GM12865 (cell line): Measurements from ENCODE around the gene TRPM4.

Experiments
- DNase-seq: peaks from one replicate; pipeline ENCODE4 v3.0.0; 2010; ENCODE audit warnings: low read depth
- H3K4me3 ChIP-seq: 2 replicates; pipeline ENCODE4 v1.5.1; 2011; ENCODE audit warnings: mild to moderate bottlenecking, low read depth, low read length, control low read depth
- CTCF ChIP-seq: IDR thresholded peaks from 2 replicates; pipeline ENCODE4 v1.5.1; 2011; ENCODE audit warnings: low read length, control low read depth, low read depth, inconsistent platforms; ENCODE audit not compliant: insufficient read depth; ENCODE audit errors: missing control alignments

TRPM4 gene

DNA sequence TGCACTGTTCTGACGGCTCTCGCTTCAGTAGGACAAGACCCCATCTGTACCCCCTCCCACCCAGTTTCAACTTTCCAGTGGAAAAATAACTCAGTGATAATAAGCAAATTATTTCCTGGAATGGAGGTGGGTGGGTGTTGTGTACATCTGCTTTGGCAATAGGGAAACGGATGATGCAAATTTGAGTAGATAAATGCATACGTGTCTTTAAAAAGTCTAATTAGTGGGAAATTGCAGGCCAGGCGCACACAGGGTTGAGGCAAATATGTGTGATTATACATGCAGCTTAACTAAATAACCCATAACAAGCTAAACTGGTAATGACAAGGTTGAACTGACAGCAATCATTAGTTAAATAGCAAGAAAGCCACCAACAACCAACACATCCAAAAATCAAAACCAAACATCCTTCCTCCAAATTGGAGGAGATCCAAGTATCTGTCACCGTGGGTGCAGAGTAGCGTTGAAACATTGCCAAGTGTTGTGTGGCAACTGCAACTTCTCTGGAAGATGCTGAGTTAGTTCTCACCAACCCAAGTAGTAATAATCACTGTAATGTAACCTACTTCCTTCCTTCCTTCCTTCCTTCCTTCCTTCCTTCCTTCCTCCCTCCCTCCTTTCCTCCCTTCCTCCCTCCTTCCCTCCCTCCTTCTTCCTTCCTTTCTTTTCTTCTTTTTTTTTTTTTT, 54.6 kb downstream of the TRPM4 start:
- H3K4me3 ChIP-seq = no peak overlapping the region
- no peak for TF ChIP-seq CTCF
- DNase-seq = no peak

DNA sequence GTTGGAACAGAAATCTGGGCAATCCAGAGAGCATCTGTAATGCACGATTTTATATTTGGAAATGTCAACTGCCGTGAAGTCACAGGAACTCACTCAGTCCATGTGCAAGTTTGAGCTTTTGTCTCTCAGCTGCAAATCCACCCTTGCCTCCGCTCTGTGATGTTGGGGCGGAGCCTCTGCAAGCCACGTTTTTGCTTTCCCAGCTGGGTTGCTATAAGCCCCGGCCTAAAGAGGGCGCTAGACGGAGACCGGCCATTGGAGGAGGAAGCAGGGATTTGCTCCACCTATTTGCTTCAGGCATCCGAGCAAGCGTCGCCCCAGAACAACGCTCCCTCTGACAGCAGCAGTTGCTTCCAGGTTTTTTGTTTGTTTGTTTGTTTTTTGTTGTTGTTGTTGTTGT, 56.2 kb downstream of the TRPM4 start:
- no peak overlapping the region for H3K4me3 ChIP-seq
- no peak for TF ChIP-seq CTCF
- no peak for DNase-seq

- DNase-seq = peak; percentile 82
- TF ChIP-seq CTCF = no peak
- H3K4me3 ChIP-seq = no peak overlapping the region
Observed at GRCh38 chr19:49214701-49215100, 57.1 kb downstream of the TRPM4 start.

- no peak overlapping the region for H3K4me3 ChIP-seq
- TF ChIP-seq CTCF = no peak
- no peak for DNase-seq
Observed at GRCh38 chr19:49216071-49216470, 58.5 kb downstream of the TRPM4 start.

DNA sequence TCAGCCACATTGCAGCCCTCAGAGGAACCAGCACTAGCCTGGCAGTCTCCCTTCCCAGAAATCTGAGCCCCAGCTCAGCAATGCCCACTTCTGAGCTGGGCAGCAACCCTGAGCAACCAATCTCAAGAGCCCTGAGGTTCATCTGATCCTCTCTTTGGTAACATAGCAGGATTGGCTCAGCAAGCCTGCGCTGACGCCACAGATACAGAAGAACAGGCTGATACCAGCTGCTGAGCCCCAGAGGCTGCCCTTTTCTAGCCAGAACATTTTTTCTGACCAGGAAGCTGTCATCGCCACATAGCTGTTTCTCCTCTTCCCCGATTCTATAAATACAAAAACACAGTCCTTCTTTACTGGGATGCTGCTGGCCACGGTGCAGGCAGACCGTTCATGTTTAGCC, 59.8 kb downstream of the TRPM4 start:
- TF ChIP-seq CTCF = no peak
- no peak overlapping the region for H3K4me3 ChIP-seq
- DNase-seq = no peak

DNA sequence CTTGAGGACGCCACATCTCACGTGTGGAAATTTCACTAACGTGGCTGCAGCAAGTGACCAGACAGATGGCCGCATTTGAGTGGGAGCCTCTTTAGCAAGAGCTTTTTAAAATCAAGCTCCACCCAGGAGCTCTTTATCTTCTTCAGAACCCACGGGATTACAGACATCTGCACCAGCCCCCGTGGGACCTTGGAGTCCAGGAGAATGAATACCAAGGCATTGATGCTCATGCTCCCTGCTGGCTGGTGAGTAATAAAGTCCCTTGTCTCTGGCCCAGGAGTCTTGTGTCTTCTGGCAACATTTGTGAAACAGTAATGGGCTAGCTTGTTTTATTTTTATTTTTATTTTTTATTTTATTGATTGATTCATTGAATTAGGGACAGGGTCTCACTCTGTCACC, 64.4 kb downstream of the TRPM4 start:
- no peak for TF ChIP-seq CTCF
- no peak for DNase-seq
- no peak overlapping the region for H3K4me3 ChIP-seq

DNA sequence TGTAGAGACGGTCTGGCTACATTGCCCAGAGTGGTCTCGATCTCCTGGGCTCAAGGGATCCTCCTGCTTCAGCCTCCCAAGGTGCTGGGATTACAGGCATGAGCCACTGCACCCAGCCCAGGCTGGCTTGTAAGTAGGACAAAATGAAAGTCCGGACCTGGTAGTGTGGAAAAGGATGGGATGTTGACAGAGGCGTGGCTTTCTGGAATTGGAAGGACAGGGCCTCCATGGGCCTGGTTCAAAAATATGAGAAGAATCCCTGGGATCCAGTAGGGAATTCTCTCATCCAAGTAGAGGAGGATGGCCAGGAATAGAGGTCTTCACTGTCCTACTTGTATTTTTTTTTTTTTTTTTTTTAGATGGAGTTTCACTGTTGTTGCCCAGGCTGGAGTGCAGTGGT, 64.9 kb downstream of the TRPM4 start:
- no peak for TF ChIP-seq CTCF
- H3K4me3 ChIP-seq = no peak overlapping the region
- DNase-seq = no peak
